ENCODE measurements around the gene NPLOC4.
A peak's percentile ranks its signal among the peaks of the same experiment; 100 is the strongest.

The NPLOC4 gene

DNA sequence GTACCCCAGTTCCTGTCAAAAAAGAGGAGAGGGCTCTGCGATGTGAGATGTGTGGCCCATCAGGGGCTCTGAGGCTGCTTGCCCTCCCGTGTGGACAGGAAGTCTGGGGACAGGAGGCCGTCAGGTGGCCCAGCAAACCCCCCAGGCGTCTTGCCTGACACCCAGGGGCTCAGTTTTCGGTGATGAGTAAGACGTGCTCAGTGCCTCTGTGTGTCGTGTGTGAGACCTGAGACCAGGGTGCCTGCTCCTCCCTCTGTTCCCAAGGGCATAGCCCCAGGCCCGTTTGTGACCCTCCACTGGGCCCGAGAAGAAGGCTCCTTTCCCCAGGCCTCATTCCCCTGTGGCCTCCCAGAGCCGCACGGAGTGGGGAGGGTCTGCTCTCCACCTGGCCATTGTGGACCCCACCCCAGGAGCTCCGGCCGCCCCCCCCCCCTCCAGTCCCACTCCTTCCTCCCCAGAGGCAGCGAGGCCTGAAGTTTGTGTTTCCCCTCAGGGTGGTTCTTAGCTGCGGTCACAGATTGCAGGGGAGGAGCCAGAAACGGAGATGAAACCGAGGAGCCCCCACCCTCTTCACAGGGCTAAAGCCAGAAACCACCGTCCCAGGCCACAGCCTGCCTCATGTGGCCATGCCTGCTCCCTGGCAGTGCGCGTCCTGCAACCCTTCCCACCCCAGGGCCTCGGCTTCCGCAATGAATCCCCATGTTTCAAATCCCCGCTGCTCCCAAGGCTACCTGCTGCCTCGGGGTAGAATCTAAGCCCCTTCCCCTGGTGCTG, 119.4 kb downstream of the NPLOC4 start:
- in situ Hi-C loops (cut with HindIII; ENCODE audit: low pct_ligation_motif_present, low pct_unique_long_range_greater_than_20kb, low sequenced_read_pairs): no loop called here
- no peak for DNase-seq

DNA sequence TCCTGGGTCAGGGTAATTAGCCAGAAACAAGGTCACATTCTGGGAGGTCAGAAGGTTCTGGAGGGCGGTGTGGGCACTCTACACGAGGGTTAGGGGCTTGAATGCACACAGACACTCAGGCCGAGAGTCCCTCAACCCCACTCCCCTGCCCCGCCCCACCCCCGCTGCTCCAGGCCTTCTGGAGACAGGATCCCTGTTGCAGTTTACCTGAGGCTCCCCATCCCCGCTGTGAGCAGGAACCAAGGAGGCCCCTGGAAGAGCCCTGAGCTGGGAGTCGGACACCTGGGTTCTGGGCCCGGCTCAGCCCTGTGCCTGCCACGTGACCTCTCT, 119.9 kb downstream of the NPLOC4 start:
- no peak for DNase-seq
- in situ Hi-C loops (cut with HindIII; ENCODE audit: low pct_ligation_motif_present, low pct_unique_long_range_greater_than_20kb, low sequenced_read_pairs): no loop called here

DNA sequence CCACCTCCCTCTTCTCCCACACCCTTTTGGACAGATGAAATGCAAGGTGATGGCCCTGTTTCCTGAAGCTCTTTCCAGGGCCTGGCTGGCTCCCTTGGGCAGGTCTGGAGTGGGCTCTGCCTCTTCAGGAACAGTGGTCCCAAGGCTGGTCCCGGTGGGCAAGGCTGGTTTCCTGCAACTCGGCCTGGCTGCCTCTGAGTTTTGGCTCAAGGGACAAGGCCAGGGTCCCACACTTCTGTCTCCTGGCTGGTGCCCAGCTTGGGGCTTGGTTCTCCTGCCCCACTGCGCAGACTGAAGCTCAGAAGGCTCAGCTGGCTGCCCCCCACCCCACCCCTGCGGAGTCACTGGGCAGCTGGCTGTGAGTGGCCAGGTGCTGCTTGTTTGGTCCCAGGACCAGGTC, 120.5 kb downstream of the NPLOC4 start:
- in situ Hi-C loops (cut with HindIII; ENCODE audit: low pct_ligation_motif_present, low pct_unique_long_range_greater_than_20kb, low sequenced_read_pairs): no loop called here

DNA sequence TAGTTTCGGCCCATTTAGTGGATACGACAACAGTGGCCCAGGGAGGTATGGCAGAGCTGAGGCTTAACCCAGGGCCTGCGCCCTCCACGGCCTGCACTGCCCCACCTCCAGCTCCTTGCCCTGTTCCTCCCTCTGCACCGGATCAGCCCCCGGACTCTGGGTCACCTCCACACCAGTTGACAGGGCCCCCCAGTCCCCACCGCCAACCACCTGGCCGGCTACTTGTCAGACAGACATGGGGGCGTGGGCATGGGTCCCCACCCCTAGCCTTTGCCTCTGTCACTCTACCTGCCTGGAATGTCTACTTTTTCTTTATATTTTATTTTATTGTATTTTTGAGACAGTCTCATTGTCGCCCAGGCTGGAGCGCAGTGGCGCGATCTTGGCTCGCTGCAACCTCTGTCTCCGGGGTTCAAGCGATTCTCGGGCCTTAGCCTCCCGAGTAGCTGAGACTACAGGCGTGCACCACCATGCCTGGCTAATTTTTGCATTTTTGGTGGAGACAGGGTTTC, 121.3 kb downstream of the NPLOC4 start:
- DNase-seq: no peak
- in situ Hi-C loops (cut with HindIII; ENCODE audit: low pct_ligation_motif_present, low pct_unique_long_range_greater_than_20kb, low sequenced_read_pairs): no loop called here

More for the DNA sequence above, 120.5 kb downstream of the NPLOC4 start:
- no peak for DNase-seq

DNA sequence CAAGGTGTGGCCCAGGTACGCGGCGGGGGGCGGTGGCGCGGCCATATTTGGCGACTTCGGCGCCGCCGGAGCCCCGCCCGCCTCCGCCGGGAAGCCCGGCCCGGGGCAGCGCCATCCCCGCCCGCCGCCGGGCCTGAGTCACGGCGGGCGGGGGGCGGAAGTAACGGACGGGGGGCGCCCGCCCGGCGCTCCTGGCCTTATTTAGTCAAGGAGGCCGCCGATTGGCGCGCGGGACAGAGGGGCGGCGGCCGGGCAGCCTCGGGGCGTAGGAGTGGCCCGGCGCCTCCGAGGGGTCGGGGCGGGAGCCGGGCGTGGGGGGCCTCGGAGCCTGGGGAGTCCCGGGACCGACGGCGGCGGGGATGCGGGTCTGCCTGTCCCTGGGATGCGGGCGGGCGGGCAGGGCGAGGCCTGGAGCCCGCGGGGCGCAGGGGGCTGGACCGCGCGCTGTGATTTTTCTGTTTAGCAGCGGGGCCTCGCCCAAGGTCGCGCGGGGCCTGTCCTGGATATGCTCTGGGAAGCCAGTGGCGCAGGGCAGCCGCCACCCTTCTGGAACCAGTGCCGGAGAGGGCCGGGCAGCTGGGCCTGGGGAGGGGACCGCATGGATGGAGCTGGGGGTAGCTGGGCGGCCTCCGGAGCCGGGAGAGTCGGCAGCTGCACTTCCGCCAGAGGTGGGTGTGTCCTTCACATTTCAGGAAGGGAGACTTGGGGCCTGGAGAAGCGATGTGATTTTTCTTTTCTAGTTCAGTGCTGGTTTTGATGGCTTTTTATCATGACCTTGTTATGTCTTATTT, 122.0 kb downstream of the NPLOC4 start:
- DNase-seq: peak; percentile 92
- in situ Hi-C loops (cut with HindIII; ENCODE audit: low pct_ligation_motif_present, low pct_unique_long_range_greater_than_20kb, low sequenced_read_pairs): no loop called here

DNA sequence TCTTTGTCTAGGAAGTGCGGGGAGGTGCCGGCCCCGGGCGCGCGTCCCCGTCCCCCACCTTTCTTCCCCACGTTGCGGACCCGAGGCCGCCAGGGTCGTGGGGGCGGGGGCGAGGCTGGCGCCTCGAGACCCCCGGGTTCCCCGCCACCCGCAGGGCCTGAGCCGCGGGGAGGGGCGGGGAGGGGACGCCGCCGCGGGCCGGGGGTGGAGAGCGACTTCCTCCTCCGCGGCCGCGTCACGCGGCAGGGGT, 122.5 kb downstream of the NPLOC4 start:
- DNase-seq: no peak
- in situ Hi-C loops (cut with HindIII; ENCODE audit: low pct_ligation_motif_present, low pct_unique_long_range_greater_than_20kb, low sequenced_read_pairs): no loop called here

DNA sequence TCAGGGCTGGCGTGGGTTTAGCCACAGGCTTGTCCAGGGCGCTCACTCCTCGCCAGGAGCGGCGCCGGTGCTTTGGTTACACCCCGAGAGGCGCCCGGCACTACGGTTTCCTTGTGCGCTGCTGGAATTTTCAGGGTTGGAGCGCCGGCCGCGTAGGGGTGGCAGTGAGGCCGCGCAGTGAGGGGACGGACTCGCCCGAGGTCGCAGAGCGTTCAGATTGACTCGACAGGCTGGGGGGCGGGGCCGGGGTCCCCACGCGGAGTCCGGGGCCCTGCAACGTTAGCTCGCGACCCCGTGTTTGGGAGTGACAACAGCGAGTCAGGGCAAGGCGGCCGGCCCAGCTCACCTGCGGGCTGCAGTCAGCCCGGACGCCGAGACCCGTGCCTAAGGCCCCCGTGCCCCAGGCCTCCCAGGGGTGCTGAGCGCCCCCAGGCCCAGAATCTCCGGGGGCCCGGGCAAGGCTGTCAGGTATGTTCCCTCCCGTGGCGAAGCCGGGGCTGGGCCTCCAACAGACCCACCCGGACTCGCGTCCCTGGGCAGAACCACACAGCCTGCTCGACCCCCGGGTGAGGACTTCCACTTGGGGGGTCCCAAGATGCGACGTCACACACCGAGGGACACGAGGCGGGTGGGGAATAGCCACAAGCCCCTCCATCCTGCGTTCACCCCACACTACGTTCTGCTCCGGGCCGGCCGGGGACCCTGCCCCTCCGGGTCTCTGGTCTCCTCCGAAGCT, 123.0 kb downstream of the NPLOC4 start:
- in situ Hi-C loops (cut with HindIII; ENCODE audit: low pct_ligation_motif_present, low pct_unique_long_range_greater_than_20kb, low sequenced_read_pairs): no loop called here
- DNase-seq: peak; percentile 80

DNA sequence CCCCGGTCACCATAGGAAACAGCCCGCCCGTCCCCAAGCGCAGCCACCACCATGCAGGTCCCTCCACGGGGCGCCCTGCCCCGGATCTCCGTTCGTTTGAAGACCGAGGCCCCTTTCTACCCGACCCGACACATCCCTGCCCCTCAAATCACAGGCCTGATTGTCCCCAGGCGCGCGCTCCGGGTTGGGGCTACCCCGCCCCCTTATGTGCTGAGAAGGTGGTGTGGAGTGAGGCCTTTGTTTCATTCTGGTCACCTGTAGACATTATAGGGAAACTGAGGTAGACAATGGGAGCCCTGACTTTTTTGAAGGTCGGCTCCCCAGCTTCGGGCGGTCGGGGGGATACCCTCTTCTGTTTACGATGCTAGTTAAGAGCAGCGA, 123.5 kb downstream of the NPLOC4 start:
- peak; percentile 70 for DNase-seq

DNA sequence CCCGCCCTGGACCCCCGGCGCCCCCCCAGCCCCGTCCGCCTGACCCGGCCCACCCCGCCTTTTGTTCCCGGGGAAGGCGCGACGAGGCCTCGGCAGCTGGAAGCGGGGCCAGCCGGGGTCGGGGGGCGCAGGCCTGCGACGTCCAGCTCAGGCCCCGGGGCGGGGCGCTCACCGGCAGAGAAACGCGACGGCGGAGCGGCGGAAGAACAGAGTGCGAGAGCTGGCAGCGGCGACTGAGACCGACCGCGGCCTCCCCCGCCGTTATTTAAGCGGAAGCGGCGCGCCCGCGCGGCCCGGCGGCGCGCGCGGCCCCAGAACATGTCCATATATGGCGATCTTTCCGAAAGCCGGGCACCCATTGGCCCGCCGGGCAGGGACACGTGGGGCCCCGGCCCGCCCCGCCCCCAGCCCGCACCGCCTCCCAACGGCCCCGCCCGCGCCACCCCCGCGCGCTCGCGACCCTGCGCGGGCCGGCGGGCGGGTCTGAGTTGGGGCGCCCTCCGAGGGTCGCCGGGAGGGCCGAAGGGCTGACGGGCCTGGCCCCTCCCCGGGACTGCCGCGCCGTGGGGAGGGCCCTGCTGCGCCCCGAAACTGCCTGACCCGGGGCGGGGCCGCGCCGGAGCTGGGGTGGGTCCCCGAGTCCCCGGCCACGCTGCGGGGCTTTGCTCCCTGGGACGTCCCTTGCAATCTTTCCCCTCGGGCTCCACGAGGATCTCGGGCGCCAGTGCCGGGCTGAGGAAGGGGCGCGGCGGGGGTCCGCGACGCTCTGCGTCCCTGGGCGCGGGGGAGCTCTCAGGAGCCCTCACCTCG, 124.1 kb downstream of the NPLOC4 start, which contains the start of gene ACTG1:
TSS of gene ACTG1 (minus strand) at position 238 of the 810 bp plus-strand sequence. CDS start 445 bp downstream, outside the sequence.
- DNase-seq: peak; percentile 95
- in situ Hi-C loops (cut with HindIII; ENCODE audit: low pct_ligation_motif_present, low pct_unique_long_range_greater_than_20kb, low sequenced_read_pairs): no loop called here

More for the DNA sequence above, 123.5 kb downstream of the NPLOC4 start:
- in situ Hi-C loops (cut with HindIII; ENCODE audit: low pct_ligation_motif_present, low pct_unique_long_range_greater_than_20kb, low sequenced_read_pairs): no loop called here

DNA sequence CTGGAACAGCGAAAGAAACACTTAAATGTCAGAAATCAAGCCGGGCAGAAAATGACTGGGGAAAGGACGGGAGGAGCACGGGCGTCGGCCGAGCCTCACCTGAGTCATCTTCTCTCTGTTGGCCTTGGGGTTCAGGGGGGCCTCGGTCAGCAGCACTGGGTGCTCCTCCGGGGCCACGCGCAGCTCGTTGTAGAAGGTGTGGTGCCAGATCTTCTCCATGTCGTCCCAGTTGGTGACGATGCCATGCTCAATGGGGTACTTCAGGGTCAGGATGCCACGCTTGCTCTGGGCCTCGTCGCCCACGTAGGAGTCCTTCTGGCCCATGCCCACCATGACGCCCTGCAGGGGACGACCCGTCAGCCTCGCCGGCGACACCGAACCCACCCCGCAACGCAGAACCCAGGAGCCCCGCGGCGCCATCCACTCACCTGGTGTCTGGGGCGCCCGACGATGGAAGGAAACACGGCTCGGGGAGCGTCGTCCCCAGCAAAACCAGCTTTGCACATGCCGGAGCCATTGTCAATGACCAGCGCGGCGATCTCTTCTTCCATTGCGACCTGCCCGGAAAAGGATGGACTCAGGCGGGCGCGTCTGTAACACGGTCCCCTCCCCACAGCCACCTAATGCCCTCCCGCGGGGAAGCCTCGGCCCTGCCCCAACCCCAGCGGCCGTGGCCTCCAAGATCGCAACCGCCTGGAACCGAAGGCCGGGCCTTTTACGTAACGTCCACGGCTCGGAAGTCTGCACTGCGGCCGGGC, 124.9 kb downstream of the NPLOC4 start:
- peak; percentile 25 for DNase-seq
- in situ Hi-C loops (cut with HindIII; ENCODE audit: low pct_ligation_motif_present, low pct_unique_long_range_greater_than_20kb, low sequenced_read_pairs): no loop called here

DNA sequence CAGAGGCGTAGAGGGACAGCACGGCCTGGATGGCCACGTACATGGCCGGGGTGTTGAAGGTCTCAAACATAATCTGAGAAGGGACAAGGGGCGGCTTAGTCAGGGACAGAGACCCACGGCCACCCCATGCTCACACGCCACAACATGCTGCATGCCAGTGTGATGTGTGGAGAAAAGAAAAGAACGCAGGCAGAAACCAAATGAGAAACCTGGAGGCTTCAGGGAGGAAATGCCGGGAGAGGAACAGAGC, 125.4 kb downstream of the NPLOC4 start:
- in situ Hi-C loops (cut with HindIII; ENCODE audit: low pct_ligation_motif_present, low pct_unique_long_range_greater_than_20kb, low sequenced_read_pairs): no loop called here
- DNase-seq: no peak

DNA sequence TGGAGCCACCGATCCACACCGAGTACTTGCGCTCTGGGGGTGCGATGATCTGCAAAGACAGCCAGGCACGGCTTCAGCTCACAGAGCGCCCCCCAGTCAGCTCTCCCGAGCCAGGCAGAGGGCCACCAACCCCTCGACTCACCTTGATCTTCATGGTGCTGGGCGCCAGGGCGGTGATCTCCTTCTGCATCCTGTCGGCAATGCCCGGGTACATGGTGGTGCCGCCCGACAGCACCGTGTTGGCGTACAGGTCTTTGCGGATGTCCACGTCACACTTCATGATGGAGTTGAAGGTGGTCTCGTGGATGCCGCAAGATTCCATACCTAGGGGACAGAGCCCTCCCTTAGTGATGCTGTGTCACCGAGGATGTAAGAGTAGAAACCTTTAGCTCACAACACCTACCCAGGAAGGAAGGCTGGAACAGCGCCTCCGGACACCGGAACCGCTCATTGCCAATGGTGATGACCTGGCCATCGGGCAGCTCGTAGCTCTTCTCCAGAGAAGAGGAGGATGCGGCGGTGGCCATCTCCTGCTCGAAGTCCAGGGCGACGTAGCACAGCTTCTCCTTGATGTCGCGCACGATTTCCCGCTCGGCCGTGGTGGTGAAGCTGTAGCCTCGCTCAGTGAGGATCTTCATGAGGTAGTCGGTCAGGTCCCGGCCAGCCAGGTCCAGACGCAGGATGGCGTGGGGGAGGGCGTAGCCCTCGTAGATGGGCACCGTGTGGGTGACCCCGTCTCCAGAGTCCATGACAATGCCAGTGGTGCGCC, 125.9 kb downstream of the NPLOC4 start:
- DNase-seq: peak; percentile 30
- in situ Hi-C loops (cut with HindIII; ENCODE audit: low pct_ligation_motif_present, low pct_unique_long_range_greater_than_20kb, low sequenced_read_pairs): no loop called here

DNA sequence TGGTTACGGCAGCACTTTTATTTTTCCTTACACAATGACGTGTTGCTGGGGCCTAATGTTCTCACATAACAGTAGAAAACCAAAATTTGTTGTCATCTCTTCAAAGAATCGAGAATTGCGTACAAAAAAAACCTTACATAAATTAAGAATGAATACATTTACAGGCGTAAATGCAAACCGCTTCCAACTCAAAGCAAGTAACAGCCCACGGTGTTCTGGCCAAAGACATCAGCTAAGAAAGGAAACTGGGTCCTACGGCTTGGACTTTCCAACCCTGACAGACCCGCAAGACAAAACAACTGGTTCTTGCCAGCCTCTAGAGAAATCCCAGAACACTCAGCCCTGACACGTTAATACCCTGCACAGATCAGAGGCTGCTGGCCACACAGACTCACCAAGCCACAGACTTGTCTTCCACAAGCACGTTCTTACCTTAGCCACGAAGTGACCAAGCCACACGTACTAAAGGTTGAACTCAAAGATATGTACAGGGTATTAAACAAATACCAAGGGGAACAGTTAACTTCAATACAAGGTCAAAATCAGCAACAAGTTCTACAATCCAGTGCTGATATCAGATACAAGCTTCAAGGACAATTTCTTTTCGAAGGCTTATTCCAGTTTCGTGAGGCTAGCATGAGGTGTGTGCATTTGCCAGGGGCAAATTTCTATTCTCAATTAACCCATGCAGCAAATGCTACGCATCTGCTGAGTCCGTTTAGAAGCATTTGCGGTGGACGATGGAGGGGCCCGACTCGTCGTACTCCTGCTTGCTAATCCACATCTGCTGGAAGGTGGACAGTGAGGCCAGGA, 126.7 kb downstream of the NPLOC4 start:
- in situ Hi-C loops (cut with HindIII; ENCODE audit: low pct_ligation_motif_present, low pct_unique_long_range_greater_than_20kb, low sequenced_read_pairs): no loop called here
- no peak for DNase-seq

DNA sequence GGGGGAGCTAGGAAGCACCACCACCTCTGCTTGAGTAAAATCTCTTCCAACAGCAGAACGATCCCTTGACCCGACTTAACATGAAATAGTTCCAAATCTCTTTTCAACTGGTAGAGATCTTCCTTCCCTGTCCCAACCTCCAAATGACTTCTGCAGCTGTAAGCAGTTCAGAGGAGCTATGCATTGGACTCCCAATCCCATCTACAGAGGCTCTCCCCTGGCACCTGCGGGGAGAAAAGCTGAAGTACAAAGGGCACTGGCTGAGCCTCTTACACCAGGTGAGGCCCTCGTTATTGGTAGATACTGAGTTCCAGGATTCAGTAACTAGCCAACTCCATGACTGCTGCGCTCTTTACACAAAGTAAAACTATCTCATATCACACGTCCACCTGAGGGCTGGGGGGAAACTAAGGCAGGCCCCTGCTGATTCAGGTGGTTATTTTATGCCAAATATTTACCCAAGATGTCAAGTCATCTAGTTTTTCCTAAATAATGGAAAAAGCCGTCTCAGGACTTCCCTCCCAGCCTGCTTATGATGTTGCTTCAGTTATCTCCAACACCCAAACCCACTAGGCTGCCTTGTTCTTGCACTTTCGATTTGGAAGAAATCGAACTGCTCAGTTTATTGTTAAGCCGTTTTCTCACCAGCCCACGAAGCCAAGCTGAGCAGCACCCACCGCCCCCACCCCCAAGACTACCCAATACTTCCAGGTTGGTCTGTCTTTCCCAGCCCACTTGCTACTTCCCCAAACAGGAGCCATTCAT, 127.5 kb downstream of the NPLOC4 start:
- in situ Hi-C loops (cut with HindIII; ENCODE audit: low pct_ligation_motif_present, low pct_unique_long_range_greater_than_20kb, low sequenced_read_pairs): no loop called here
- peak; percentile 54 for DNase-seq

DNA sequence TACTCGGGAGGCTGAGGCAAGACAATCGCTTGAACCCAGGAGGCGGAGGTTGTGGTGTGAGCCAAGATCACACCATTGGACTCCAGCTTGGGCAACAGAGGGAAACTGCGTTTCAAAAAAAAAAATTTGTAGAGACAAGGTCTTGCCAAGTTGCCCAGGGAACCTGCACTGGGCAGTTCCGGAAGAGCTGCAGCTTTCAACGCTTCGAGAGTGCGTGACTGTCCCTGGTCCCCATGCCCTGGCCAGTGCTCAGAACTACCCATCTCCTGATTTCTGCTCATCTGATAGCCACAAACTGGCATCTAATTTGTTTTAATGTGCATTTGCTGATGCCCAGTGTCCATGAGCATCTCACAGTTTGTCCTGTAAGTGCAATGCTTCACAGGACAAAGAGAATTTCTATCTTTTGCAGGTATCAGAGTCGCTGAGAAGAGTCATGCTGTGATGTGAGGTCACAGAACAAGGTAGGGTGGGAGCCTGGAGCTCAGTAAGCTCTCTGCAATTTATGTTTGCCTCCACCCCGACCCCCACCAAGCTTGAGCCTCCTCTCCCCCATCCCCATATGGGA, 128.2 kb downstream of the NPLOC4 start:
- in situ Hi-C loops (cut with HindIII; ENCODE audit: low pct_ligation_motif_present, low pct_unique_long_range_greater_than_20kb, low sequenced_read_pairs): no loop called here
- peak; percentile 72 for DNase-seq

All from ACHN (cell line).